Stomach (tissue), 9 donors: ENCODE measurements around the gene FLNC. TPM values are rescaled to one million over a fixed set of nuclear protein-coding genes. Genes with fewer than 3 reads are reported as not detected.

Experiments used
- DNase-seq, 2 donors: peaks; one replicate each; pipeline versions ENCODE4 v3.0.0 to v3.0.0-alpha.2; 2013 to 2019
- H3K27ac ChIP-seq, 5 donors: fragments of 200-600 bp in 4 of 5; sonication (generic) in 4 of 5; one replicate each; pipeline ENCODE4 v1.5.1; 2013 to 2019; ENCODE audit warnings: mild to moderate bottlenecking in 1 of 5, moderate library complexity in 1 of 5
- H3K27me3 ChIP-seq, 3 donors: fragments of 200-600 bp; sonication (generic); one replicate each; pipeline ENCODE4 v1.5.1; 2017 to 2019; ENCODE audit warnings: mixed run types in 1 of 3
- H3K36me3 ChIP-seq, 4 donors: fragments of 200-600 bp; sonication (generic); 1 replicate in 3 of 4; 2 replicates in 1 of 4; pipeline ENCODE4 v1.5.1; 2016 to 2019
- H3K4me1 ChIP-seq, 4 donors: fragments of 200-600 bp; sonication (generic); one replicate each; pipeline ENCODE4 v1.5.1; 2016 to 2019
- H3K4me3 ChIP-seq, 4 donors: fragments of 200-600 bp; sonication (generic) in 3 of 4; one replicate each; pipeline ENCODE4 v1.5.1; 2016 to 2019; ENCODE audit warnings: mild to moderate bottlenecking in 1 of 4
- H3K9me3 ChIP-seq, 4 donors: fragments of 200-600 bp; sonication (generic); one replicate each; pipeline ENCODE4 v1.5.1; 2016 to 2019
- EP300 ChIP-seq: sonication (generic); formaldehyde crosslinking; IDR thresholded peaks from one replicate; pipeline ENCODE4 v1.6.1; 2017; ENCODE audit warnings: antibody characterized with exemption
- POLR2A ChIP-seq, 4 donors: fragments of 450-650 bp; IDR thresholded peaks; one replicate each; pipeline ENCODE4 v1.6.1; 2016; ENCODE audit warnings: antibody characterized with exemption in 4 of 4, control low read depth in 2 of 4, mild to moderate bottlenecking in 1 of 4, moderate library complexity in 1 of 4
- POLR2AphosphoS5 ChIP-seq, 3 donors: sonication (generic); formaldehyde crosslinking; IDR thresholded peaks; one replicate each; pipeline ENCODE4 v1.6.1; 2016; ENCODE audit warnings: antibody characterized with exemption in 3 of 3
- WGBS, 5 donors: extraction: QIAGEN DNeasy Blood & Tissue Kit in 3 of 5; methylation state at CpG; one replicate each; pipeline versions ENCODE4 v1.1.5 to v1.1.7; 2013 to 2018; 5-methylcytosine and 5-hydroxymethylcytosine counted together
- intact Hi-C: fragments of 100-400 bp; cut with DNase I; formaldehyde crosslinking; loops from one replicate; pipeline ENCODE4 v1.15.1; 2023; ENCODE audit warnings: low total_unique reads
- polyA plus RNA-seq, 3 donors: library from polyadenylated mRNA; stranded (reverse); fragments of 200-250 nt; gene quantifications; one replicate each; pipeline ENCODE4 v1.2.3, GENCODE V29; 2013
- total RNA-seq, 5 donors: library from RNA; depleted of rRNA; stranded (reverse); fragments of >200 nt; gene quantifications; one replicate each; pipeline versions ENCODE4 v1.1.0 to v1.2.3, GENCODE V29; 2014 to 2016
- TF ChIP-seq, protein P1 (sequence below), 7 experiments: fragments of 450-650 bp in 4 of 7; fragments of 200-600 bp in 3 of 7; sonication (generic) in 3 of 7; IDR thresholded peaks; one replicate each; pipeline ENCODE4 v1.5.1; 2016 to 2019; ENCODE audit warnings: antibody characterized with exemption in 7 of 7, control low read depth in 2 of 7, mild to moderate bottlenecking in 1 of 7
- donor health status: healthy with polysubstance abuse.
- donor health status: Bipolar disorder and iron deficiency.
- donor health status: healthy.

FLNC gene
- total and polyA plus RNA-seq, 8 donors: 1.9 to 184 (median 46.6) TPM

DNA sequence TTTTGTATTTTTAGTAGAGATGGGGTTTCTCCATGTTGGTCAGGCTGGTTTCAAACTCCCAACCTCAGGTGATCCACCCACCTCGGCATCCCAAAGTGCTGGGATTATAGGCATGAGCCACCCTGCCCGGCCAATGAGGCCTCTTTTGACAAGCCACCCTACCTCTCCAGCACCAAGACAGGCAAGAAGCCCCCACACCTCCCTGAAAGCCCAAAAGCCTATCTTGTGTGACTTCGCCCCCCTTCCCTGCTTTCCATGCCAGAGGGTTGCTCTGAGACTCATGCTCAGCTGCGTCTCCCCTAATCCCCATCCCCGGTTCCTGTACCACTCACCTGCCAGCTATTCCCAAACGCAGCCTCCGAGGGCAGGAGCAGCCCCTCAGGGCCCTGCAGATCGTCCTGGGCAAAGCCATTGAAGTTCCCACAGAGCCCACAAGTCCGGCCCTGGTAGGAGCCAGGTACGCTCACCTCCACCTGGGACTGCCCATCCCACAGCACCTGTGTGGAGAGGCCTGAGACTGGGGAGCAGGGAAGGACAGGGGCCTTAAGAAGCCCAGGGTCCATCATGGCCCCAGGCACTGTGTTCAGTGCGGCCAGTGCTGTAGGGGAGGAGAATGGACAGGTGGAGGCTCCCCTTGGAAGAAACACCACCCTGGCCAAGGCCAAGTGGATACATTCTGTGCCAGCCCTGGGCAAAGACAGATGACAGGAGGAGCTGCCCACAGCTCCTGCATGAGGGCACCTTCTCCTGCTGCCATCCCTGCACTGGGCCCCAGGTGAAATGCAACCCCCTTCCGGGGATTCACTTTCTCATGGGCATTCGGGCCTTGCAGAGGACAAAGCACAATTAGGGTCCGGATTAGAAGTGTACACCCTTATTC, 48.3 kb downstream of the FLNC start:
- Histone ChIP-seq H3K4me1 (peaks cover 0 to 5% (median 0%) of the 10 kb centered on the region in 4 donors), H3K27ac (no peak overlapping the region), H3K9me3 (no peaks in the 10 kb centered on the region), H3K4me3 (no peak overlapping the region), H3K27me3 (peaks cover 0 to under 1% (median 0%) of the 10 kb centered on the region in 3 donors), H3K36me3 (no peaks in the 10 kb centered on the region)
- DNase-seq: no peak
- intact Hi-C loops: no loop called here
- WGBS, 5 donors: 90 to 93% (median 92%) methylated on average over 12 to 14 of the region's 14 CpGs
- TF ChIP-seq POLR2AphosphoS5 (IDR thresholded peaks at IDR 0.05) (no peak), EP300 (no peak), POLR2A (IDR thresholded peaks at IDR 0.05) (no peak)
- TF ChIP-seq, protein P1, sequence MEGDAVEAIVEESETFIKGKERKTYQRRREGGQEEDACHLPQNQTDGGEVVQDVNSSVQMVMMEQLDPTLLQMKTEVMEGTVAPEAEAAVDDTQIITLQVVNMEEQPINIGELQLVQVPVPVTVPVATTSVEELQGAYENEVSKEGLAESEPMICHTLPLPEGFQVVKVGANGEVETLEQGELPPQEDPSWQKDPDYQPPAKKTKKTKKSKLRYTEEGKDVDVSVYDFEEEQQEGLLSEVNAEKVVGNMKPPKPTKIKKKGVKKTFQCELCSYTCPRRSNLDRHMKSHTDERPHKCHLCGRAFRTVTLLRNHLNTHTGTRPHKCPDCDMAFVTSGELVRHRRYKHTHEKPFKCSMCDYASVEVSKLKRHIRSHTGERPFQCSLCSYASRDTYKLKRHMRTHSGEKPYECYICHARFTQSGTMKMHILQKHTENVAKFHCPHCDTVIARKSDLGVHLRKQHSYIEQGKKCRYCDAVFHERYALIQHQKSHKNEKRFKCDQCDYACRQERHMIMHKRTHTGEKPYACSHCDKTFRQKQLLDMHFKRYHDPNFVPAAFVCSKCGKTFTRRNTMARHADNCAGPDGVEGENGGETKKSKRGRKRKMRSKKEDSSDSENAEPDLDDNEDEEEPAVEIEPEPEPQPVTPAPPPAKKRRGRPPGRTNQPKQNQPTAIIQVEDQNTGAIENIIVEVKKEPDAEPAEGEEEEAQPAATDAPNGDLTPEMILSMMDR (IDR thresholded peaks at IDR 0.05): no peak

DNA sequence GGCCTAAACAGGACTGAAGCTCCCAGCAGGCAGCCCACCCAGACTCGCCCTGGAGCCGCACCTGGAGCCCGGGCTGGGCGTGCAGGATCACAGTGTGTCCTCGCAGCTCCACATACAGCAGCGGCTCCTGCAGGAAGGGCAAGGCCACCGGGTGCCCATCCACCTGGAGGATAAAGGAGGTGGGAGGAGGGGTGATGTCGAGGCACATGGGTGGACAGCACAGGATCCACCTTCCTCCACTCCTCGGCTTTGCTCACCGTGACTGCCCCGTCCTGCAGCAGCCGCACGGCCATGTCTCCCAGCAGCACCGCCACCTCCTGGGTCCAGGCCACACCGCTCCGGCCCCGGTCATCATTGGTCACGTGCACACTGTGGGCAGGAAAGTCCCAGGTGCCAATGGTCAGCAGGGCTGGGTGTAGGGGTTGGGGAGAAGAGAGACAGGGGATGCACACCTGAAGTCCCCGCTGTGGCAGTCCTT, 49.3 kb downstream of the FLNC start:
- 70 to 85% (median 85%) methylated on average over 14 to 19 of the region's 19 CpGs for whole genome bisulfite sequencing, 5 donors
- no peak for DNase-seq
- H3K27ac ChIP-seq: no peak overlapping the region
- H3K36me3 ChIP-seq: no peaks in the 10 kb centered on the region
- no peaks in the 10 kb centered on the region for H3K27me3 ChIP-seq
- peaks cover 0 to 5% (median 0%) of the 10 kb centered on the region in 4 donors for H3K4me1 ChIP-seq
- H3K4me3 ChIP-seq: no peak overlapping the region
- H3K9me3 ChIP-seq: no peaks in the 10 kb centered on the region
- intact Hi-C loops: no loop called here
- no peak for TF ChIP-seq EP300
- TF ChIP-seq, protein P1 (IDR thresholded peaks at IDR 0.05): no peak
- TF ChIP-seq POLR2AphosphoS5 (IDR thresholded peaks at IDR 0.05): no peak
- no peak for TF ChIP-seq POLR2A (IDR thresholded peaks at IDR 0.05)

DNA sequence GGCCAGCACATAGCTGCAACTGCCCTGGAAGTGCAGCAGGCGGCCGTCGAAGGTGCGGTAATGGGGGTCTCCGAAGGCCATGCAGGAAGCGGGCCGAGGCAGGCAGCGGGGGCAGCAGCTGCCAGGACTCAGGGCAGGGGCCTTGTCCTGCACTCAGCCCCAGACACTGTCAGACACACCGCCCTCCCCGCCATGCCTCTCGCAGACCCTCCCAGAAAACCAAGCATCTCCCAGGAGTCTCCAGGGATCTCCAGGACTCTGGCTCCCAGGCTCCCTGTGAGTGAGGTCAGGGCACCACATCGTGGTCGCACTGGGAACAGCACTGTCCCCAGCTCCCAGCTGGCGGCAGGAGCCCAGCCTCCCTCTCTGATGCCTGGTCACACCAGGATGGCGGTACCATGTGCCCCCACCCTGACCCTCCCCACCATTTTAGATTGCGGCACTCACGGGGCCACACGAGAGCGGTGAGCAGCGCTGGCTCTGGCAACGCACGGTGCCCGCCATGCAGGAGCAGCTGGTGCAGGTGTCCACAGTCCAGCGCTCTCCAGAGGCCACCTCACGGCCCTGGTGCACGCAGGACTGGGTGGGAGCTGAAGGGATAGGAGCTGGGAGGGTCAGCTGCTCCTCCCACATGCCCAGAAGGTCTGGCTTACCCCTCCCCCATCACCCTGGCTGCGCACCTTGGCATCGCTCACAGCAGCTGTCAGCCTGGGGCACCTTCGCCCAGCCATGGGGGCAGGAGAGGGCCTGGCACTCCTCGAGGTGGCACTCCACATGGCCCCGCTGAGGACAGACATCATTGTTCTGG, 49.9 kb downstream of the FLNC start:
- peaks cover 0 to 3% (median 0%) of the 10 kb centered on the region in 3 donors for H3K27me3 ChIP-seq
- H3K4me1 ChIP-seq: peaks cover 0 to 5% (median 0%) of the 10 kb centered on the region in 4 donors
- peak; percentile 69 to 89 for DNase-seq
- no peaks in the 10 kb centered on the region for H3K9me3 ChIP-seq
- TF ChIP-seq, protein P1 (IDR thresholded peaks at IDR 0.05): peak in 5 of 7 experiments; percentile 69 to 87 (median 75)
- no peak for TF ChIP-seq POLR2AphosphoS5 (IDR thresholded peaks at IDR 0.05)
- no peaks in the 10 kb centered on the region for H3K36me3 ChIP-seq
- H3K27ac ChIP-seq: no peak overlapping the region
- 44 to 50% (median 47%) methylated on average over 20 to 31 of the region's 31 CpGs for WGBS, 5 donors
- intact Hi-C loops: loop anchor here (10.0 kb wide), 1 partner anchor 275 kb away; no protein-coding TSS in a partner anchor
- H3K4me3 ChIP-seq: no peak overlapping the region

DNA sequence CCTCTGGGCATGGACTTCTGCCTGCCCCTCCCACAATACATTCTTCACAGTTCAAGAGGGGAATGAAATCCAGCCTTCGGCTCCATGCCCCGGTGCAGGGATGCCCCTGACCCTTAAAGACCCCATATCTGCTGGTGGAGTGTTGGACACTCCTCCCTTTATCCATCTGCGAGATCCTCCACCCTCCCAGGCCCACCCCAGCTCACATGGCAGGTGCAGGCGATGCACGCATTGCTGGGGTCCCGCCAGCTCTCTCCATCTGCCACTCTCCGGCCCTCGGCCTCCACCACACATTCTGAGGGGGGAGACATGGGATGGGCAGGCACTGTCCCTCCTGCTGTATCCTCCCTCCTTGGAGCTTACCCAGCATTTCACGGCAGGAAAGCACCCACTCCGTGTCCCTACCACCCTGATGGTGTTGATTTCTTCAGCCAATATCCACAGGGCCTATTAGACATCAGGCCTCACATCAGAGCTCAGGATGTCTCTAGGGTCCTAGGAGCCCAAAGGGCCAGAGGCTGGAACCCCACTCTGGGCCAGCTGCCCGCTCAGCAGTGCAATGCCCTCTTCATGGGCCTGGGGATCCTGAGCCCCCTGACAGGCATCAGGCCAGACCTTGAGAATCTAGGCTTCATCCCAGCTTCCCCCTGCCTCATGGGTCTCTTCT, 50.7 kb downstream of the FLNC start:
- H3K4me3 ChIP-seq: no peak overlapping the region
- WGBS, 5 donors: 74 to 85% (median 79%) methylated on average over 9 to 11 of the region's 11 CpGs
- H3K27ac ChIP-seq: no peak overlapping the region
- intact Hi-C loops: loop anchor here (10.0 kb wide), 1 partner anchor 276 kb away; no protein-coding TSS in a partner anchor
- TF ChIP-seq POLR2AphosphoS5 (IDR thresholded peaks at IDR 0.05) (no peak), EP300 (no peak), POLR2A (IDR thresholded peaks at IDR 0.05) (no peak)
- TF ChIP-seq, protein P1 (IDR thresholded peaks at IDR 0.05): no peak
- H3K27me3 ChIP-seq: peaks cover 0 to 11% (median 0%) of the 10 kb centered on the region in 3 donors
- H3K36me3 ChIP-seq: no peaks in the 10 kb centered on the region
- H3K4me1 ChIP-seq: peaks cover 0 to 5% (median 0%) of the 10 kb centered on the region in 4 donors
- DNase-seq: peak in 1 of 2 donors; percentile 15
- no peaks in the 10 kb centered on the region for H3K9me3 ChIP-seq
